Measurements from ENCODE around the gene ADAMTS18.
A peak's percentile ranks its signal among the peaks of the same experiment; 100 is the strongest.

ADAMTS18 gene

DNA sequence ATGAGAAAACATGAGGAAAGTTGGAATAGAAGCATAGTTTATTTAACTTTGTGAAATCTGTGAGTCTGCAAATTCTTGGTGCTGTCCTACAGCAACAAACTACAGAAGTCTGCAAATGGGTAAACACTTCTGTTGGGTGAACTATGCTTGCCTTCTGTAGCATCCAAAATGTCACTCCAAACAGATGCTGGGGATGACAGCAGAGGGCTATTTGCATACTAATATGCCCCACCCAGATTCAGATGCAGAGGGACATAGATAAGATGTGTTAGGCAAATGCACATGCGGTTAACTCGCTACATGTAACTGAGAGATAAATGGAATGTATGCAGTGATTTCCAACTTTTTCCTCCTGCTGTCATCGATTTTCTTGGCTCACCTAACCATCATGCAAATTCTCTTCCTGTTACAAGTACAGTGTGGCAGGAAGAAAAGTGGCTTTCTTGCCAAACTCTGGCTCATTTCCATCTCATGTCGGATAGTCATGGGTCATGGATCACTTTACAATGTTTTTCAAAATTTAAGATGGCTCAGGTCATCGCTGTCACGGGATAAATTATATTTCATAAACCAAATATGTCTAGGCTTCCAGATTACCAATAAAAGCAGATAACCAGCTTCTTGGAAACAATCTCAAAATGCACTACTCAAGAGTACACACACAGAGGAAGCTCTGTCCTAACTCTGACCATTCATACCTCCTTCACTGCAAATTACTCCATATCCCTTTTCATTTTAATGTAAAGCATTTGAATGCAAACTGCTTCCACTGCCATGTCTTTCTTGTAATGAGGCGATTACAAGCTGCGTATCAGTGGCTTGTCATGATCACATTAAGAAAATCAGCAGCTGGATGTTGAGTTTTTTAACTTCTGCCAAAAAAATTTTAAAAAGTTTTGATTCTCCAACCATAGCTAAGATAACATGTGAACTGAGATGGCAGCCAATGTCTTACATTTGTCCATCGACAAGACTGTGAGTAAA, 47.7 kb downstream of the ADAMTS18 start:
- no peak for DNase-seq (ENCODE audit: low spot score)
- in situ Hi-C loops (cut with MboI; ENCODE audit: low sequenced_read_pairs, unreplicated experiment): no loop called here
- TF ChIP-seq, protein P1, sequence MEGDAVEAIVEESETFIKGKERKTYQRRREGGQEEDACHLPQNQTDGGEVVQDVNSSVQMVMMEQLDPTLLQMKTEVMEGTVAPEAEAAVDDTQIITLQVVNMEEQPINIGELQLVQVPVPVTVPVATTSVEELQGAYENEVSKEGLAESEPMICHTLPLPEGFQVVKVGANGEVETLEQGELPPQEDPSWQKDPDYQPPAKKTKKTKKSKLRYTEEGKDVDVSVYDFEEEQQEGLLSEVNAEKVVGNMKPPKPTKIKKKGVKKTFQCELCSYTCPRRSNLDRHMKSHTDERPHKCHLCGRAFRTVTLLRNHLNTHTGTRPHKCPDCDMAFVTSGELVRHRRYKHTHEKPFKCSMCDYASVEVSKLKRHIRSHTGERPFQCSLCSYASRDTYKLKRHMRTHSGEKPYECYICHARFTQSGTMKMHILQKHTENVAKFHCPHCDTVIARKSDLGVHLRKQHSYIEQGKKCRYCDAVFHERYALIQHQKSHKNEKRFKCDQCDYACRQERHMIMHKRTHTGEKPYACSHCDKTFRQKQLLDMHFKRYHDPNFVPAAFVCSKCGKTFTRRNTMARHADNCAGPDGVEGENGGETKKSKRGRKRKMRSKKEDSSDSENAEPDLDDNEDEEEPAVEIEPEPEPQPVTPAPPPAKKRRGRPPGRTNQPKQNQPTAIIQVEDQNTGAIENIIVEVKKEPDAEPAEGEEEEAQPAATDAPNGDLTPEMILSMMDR (IDR thresholded peaks at IDR 0.05; ENCODE audit: borderline replicate concordance, control extremely low read depth, extremely low read depth, insufficient read depth, missing control alignments): no peak

DNA sequence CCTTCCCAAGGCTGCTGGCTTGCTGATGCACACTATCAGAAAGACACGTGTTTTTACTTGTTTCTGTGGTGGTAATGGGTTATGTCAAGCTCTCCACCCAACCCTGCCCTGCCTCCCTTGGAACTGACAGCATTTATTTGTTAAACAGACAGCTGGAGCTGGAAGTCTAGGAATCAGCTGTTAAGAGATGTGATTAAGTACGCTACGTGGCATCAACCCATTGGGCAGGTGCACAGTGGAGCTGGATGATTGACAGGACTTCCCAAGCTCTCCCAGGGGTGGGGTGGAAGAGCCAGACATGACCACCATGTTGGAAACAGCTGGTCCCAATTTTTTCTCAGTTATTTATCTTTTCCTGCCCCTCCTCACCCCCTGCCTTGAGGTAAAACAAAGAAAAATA, 49.4 kb downstream of the ADAMTS18 start:
- in situ Hi-C loops (cut with MboI; ENCODE audit: low sequenced_read_pairs, unreplicated experiment): no loop called here
- DNase-seq (ENCODE audit: low spot score): no peak
- TF ChIP-seq, protein P1 (IDR thresholded peaks at IDR 0.05; ENCODE audit: borderline replicate concordance, control extremely low read depth, extremely low read depth, insufficient read depth, missing control alignments): no peak

DNA sequence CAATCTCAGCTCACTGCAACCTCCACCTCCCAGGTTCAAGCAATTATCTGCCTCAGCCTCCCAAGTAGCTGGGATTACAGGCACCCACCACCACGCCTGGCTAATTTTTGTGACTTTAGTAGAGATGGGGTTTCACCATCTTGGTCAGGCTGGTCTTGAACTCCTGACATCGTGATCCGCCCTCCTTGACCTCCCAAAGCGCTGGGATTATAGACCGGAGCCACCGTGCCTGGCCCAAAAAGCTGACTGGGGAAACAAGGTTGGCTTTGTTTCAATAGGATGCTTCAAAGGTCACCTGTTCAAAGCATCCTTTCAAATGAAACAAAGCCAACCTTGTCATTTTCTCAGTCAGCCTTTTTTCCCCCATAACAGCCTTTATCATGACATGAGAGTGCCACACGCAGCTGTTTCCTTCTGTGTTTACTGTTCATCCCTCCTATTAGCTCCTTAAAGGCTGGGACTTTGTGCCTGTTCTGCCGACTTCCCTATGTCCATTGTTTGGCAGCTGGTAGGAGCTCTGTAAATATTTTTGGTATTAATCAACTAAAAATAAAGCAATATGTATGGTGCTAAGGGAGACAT, 51.1 kb downstream of the ADAMTS18 start:
- TF ChIP-seq, protein P1 (IDR thresholded peaks at IDR 0.05; ENCODE audit: borderline replicate concordance, control extremely low read depth, extremely low read depth, insufficient read depth, missing control alignments): no peak
- in situ Hi-C loops (cut with MboI; ENCODE audit: low sequenced_read_pairs, unreplicated experiment): no loop called here
- no peak for DNase-seq (ENCODE audit: low spot score)

DNA sequence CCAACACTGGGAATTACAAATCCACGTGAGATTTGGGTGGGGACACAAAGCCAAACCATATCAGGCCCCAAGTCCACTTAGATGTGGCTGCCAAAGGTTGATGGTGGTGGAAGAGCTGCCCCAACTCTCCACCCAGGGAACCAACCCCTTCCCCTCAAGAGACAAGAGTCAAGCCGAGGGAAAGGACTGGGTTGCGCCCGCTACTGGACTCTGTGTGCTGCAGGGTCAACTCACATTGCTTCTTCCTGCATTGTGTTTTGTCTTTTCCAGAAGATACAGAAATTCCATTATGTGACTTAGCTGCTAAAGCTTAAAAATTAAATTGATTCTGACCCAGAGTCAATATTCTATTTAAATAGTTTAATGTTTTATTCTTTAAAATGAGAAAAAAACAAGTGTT, 58.5 kb downstream of the ADAMTS18 start:
- TF ChIP-seq, protein P1 (IDR thresholded peaks at IDR 0.05; ENCODE audit: borderline replicate concordance, control extremely low read depth, extremely low read depth, insufficient read depth, missing control alignments): peak; percentile 36
- in situ Hi-C loops (cut with MboI; ENCODE audit: low sequenced_read_pairs, unreplicated experiment): loop anchor here (10.0 kb wide), 1 partner anchor 142 kb away; no protein-coding TSS in a partner anchor
- peak; percentile 23 for DNase-seq (ENCODE audit: low spot score)

DNA sequence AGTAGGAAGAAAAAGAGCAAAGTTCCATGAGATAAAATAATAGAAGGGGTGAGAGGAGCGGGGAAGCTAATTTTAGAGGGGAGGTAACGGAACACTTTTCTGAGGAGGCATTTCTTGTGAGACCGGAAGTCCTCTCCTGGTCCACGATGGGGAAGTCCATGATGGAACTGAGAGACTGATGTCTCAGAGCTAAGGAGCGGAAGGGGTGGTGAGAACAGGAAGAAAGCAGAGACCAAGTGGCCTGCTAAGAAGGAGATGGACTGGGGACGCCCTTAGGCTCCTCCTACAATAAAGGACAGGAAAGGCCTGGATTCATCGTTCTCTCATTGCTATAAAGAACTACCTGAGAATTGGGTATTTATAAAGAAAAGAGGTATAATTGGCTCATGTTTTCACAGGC, 59.4 kb downstream of the ADAMTS18 start:
- in situ Hi-C loops (cut with MboI; ENCODE audit: low sequenced_read_pairs, unreplicated experiment): loop anchor here (10.0 kb wide), 1 partner anchor 141 kb away; no protein-coding TSS in a partner anchor
- TF ChIP-seq, protein P1 (IDR thresholded peaks at IDR 0.05; ENCODE audit: borderline replicate concordance, control extremely low read depth, extremely low read depth, insufficient read depth, missing control alignments): no peak
- no peak for DNase-seq (ENCODE audit: low spot score)

DNA sequence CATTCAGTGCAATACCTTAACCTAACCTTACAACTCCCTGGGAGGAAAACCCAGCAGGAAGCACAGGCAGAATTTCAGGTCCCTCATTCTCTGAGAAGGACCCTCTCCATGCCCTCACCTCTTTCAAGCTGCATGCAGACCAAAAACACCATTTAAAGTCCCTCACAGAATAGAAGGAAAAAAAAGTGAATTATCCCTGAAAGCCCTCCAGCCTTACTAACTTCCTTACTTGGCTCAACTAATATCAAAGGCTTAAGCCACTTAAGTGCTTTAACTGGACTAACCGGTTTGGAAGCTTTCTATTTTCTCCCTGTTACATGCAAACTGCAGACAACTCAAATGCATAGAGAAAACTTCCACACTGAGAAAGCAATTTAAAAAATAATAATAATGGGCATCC, 60.5 kb downstream of the ADAMTS18 start:
- in situ Hi-C loops (cut with MboI; ENCODE audit: low sequenced_read_pairs, unreplicated experiment): loop anchor here (10.0 kb wide), 1 partner anchor 140 kb away; no protein-coding TSS in a partner anchor
- TF ChIP-seq, protein P1 (IDR thresholded peaks at IDR 0.05; ENCODE audit: borderline replicate concordance, control extremely low read depth, extremely low read depth, insufficient read depth, missing control alignments): no peak
- DNase-seq (ENCODE audit: low spot score): no peak
